GM19372 (cell line): ENCODE measurements around the gene BHMT.
"Not testable (repeated sequence)": the region's sequence is repeated elsewhere in the genome, so short reads cannot be mapped to it uniquely, and the experiment has no call there.

Source experiments
- ATAC-seq: cut with Tn5 transposase; IDR thresholded peaks from one replicate; pipeline ENCODE4 v1.9.1; 2021; ENCODE audit warnings: mild to moderate bottlenecking, low read depth, moderate library complexity; ENCODE audit not compliant: unreplicated experiment

Gene BHMT

GRCh38 chr5:79111960-79112702 lies 522 bp downstream of the BHMT start:
- no peak for ATAC-seq

DNA sequence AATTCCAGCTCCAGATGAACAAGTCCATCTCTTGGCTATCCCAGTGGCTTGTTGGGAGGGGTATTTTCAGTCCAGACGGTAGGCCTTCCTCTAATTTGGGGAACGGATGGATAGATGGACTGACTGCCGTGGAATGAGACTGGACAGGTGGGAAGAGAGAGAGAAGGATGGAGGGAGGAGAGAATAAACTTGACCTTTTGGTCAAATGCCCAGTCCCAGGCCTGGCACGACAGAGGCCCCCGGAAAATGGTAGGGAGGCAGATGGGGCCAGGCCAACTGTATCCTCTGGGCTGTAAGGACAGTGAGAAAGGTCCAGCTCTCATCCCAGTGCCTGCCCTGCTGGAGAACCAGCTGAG lies 1.1 kb downstream of the BHMT start:
- no peak for ATAC-seq

- no peak for ATAC-seq
These were observed 7.9 kb downstream of the BHMT start for GRCh38 chr5:79119486-79119885.

GRCh38 chr5:79120221-79120620 lies 8.6 kb downstream of the BHMT start:
- no peak for ATAC-seq

- no peak for ATAC-seq
These were observed 11.4 kb downstream of the BHMT start for GRCh38 chr5:79122973-79123372.

- ATAC-seq, result no peak
These were observed 13.0 kb downstream of the BHMT start for GRCh38 chr5:79124607-79125006.

DNA sequence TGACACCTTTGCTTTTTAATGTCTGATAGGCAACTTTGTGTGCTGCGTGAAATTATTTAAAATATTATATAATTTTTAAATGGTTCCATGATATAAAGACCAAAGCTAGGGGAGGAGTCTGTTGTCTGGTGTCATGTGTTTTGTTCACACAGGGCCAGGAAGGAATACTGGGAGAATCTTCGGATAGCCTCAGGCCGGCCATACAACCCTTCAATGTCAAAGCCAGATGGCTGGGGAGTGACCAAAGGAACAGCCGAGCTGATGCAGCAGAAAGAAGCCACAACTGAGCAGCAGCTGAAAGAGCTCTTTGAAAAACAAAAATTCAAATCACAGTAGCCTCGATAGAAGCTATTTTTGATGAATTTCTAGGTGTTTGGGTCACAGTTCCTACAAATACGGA lies 19.2 kb downstream of the BHMT start:
- ATAC-seq, result no peak

- ATAC-seq, result no peak
These were observed 21.6 kb downstream of the BHMT start for GRCh38 chr5:79133121-79133656.

GRCh38 chr5:79133657-79134451 lies 22.2 kb downstream of the BHMT start:
- ATAC-seq, result no peak

- ATAC-seq, result no peak
These were observed 24.4 kb downstream of the BHMT start for GRCh38 chr5:79135790-79136553.

DNA sequence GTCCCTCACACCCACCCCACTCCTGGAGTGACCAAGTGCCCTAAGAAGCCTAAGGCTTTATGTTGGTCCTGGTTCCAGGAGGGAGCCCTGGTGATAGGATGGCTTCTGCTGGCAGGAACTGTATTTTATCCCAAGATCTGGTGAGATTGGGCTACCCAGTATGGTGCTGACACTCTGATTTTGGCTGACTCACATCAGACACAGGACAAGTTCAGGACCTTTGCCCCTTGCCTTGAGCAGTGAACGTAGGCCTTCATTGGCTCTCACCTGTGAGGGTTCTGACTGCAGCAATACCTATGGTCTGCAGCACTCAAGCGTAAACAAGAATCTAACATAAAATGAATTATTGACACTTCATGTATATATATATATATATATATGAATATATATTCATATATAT lies 25.0 kb downstream of the BHMT start:
- ATAC-seq, result no peak

DNA sequence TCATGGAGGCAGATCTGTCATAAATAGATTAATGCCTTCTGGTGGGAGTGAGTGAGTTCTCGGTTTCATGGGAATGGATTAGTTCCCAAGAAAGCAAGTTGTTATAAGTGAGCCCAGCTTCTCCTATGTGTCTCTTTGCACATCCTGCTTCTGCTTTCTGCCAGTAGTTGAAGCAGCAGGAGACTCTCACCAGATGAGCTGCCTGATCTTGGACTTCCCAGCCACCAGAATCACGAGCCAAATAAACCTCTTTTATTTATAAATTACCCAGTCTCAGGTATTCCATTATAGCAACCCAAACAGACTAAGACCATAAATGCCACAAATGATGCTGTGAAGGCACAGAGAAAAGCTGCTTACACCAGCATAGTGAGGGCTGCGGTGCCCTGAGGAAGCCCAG lies 28.9 kb downstream of the BHMT start:
- no peak for ATAC-seq

DNA sequence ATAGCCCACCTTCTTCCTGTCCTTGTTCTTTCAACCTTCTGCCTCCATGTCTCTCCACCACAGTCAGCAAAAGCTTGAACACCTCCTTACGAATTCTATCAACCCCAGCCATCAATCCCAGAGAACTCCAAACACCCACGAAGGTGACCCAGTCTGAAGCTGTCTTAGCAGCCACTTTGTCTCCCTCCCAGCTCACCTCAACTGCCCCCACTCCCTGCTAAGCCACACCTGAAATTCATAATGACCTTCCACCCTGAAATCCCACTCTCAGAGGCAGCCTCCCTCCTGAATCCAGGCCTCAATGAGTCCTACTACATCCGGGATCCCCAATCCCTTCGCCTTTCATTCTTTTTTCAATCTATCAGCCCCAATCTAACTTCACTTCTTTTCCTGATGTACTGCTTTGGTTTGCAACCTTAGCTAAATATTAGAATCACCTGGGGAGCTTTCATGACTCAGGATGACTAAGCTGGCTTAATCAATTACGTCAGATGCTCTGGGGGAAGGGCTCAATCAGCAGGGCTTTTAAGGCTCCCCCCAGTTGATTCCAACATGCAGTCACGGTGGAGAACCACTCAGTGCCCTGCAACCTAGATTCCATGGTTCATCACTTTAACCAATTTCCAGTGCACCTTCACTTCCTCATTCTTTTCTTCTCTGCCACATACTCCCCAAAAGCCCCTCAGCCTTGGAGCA lies 32.2 kb downstream of the BHMT start:
- ATAC-seq, result no peak

- ATAC-seq, result no peak
These were observed 35.5 kb downstream of the BHMT start for GRCh38 chr5:79147076-79147475.

- ATAC-seq, result no peak
These were observed 37.8 kb downstream of the BHMT start for GRCh38 chr5:79149433-79149832.

DNA sequence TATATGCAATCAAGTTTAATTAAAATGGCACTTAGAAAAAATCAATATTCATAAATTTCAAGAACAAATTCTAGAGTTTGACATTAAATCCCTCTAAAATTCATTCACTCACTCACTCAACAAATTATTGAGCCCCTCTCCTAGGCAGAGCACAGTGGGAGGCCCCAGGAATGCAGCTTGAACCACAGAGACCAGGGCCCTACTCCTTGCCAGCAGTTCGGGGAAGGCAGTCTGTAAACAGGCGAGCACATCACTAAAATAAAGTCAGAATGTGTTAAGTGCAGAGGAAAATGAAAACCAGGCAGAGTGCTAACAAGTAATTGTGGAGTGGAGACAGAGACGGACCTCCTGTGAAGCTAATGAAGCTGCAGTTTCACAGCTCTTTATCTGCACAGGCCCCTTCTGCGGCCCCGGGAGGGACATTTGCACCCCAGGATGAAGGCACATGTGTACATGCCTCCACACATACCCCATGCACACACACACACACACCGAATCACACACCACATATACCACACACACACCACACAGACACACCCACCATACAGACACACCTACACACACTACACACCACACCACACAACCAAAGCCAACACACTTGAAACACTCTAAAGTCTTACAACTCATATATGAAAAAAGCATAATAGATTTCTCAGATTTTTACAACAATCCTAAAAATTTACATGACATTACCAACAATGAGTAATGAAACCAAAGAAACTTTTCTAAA lies 40.5 kb downstream of the BHMT start:
- no peak for ATAC-seq

- no peak for ATAC-seq
These were observed 45.7 kb downstream of the BHMT start for GRCh38 chr5:79157305-79157704.

DNA sequence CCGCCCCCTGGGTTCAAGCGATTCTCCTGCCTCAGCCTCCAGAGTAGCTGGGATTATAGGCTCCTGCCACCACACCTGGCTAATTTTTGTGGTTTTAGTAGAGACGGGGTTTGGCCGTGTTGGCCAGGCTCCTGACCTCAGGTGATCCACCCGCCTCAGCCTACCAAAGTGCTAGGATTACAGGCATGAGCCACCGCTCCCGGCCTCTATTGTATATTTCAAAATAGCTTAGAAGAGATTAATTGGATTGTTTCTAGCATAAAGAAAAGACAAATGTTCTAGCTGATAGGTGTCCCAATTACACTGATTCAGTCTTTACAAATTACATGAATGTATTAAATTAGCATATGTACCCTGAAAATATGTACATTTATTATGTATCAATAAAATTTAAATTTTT lies 50.0 kb downstream of the BHMT start:
- not testable (repeated sequence) for ATAC-seq

GRCh38 chr5:79168031-79168430 lies 56.4 kb downstream of the BHMT start:
- no peak for ATAC-seq

DNA sequence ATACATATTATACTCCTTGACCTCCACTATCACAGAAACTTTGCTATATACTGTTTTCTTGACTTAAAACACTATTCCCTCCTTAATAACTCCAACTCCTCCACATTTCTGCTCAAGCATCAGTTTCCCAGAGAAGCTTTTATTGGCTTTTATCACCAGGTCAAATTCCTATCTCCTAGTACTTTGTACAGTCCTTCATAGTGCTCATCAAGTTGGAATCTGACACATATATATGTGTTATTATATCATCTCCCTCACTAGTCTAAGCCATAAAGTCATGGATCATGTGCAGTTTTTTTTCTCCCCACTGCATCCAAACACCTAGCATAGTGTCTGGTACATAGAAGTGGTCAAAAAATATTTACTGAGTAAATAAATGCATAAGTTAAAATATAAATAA lies 59.1 kb downstream of the BHMT start:
- ATAC-seq, result no peak
